Measurements from ENCODE around the gene MAGEB3. TPM values are rescaled to one million over a fixed set of nuclear protein-coding genes. Genes with fewer than 3 reads are reported as not detected.

The MAGEB3 gene
- total and polyA plus RNA-seq, 2 of the 13 experiments (the other 11 are each of a cell fraction or from before 2014, with no cell fraction given): not detected

DNA sequence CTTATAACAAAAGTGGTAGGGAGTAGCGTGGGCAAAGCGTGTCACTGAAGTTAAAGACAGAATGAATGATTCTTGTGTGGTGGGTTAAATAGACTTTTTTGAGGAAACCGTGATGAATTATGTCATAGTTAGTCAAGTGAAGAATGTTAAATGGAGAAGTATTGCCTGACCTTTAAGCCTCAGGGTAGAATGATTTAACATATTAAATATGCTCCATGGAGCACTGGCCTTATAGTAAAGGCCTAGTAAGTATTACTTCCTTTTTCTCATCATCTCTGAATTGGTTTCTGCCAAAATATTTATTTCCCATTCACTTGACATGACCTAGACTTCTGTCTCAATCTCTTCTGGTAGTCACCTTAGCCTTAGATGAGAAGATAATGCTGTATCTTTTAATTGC is 40.2 kb downstream of the MAGEB3 start (continued):
- TF ChIP-seq, protein P1, sequence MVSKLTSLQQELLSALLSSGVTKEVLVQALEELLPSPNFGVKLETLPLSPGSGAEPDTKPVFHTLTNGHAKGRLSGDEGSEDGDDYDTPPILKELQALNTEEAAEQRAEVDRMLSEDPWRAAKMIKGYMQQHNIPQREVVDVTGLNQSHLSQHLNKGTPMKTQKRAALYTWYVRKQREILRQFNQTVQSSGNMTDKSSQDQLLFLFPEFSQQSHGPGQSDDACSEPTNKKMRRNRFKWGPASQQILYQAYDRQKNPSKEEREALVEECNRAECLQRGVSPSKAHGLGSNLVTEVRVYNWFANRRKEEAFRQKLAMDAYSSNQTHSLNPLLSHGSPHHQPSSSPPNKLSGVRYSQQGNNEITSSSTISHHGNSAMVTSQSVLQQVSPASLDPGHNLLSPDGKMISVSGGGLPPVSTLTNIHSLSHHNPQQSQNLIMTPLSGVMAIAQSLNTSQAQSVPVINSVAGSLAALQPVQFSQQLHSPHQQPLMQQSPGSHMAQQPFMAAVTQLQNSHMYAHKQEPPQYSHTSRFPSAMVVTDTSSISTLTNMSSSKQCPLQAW (CRISPR knock-in tag; IDR thresholded peaks at IDR 0.05): no peak
- TF ChIP-seq SP2 (CRISPR knock-in tag; IDR thresholded peaks at IDR 0.05): no peak

DNA sequence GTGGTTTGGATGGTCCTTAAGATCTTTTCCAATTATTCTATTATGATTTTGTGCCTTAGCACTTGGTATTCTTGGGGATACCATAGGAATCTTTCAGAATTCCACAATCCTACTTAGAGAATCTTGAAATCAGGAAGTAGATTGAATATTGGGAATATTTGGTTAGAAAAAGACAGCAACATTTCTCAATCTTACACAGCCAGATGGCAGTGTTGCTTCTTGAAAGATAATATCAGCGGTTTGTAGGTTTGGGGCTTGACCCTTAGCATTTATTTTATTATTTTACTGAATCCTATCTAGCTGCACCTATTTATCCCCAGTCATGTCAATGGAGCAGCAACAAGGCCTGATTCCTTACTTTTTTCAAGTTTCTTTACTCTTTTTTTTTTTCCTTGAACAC is 45.0 kb downstream of the MAGEB3 start:
- no peaks in the 10 kb centered on the region for H3K36me3 ChIP-seq (replicated peaks in 1 of 2; ENCODE audit: control insufficient read depth in 1 of 2, insufficient read depth in 2 of 2, low read length in 2 of 2)
- CTCF ChIA-PET (ENCODE audit: low intra/inter-chr PET ratio, low total read pairs): interaction anchor here (1.6 kb wide), 1 partner anchor 229 kb away, joined by 7 read pairs; no protein-coding TSS in a partner anchor
- DNase-seq (ENCODE audit: low spot score) (no peak), FAIRE-seq (peak; percentile 15), ATAC-seq (no peak)
- no peak overlapping the region for H2AFZ ChIP-seq (ENCODE audit: low read length)
- no peaks in the 10 kb centered on the region for H3K4me1 ChIP-seq (ENCODE audit: insufficient read depth, low read length)
- H3K4me2 ChIP-seq (ENCODE audit: low read depth, low read length): no peak overlapping the region
- WGBS (ENCODE audit: low lambda C conversion rate): 0% methylated on average over 1 of the region's 1 CpG
- no peaks in the 10 kb centered on the region for H3K9me3 ChIP-seq (ENCODE audit: low read length)
- H3K27me3 ChIP-seq (ENCODE audit: control insufficient read depth in 1 of 2, insufficient read depth in 2 of 2, low read length in 2 of 2): no peaks in the 10 kb centered on the region
- no peak overlapping the region for H3K4me3 ChIP-seq (replicated peaks in 1 of 3; ENCODE audit: insufficient read depth in 1 of 3, low read depth in 2 of 3, low read length in 3 of 3)
- no peaks in the 10 kb centered on the region for H3K79me2 ChIP-seq (ENCODE audit: insufficient read depth, low read length)
- H3K27ac ChIP-seq (ENCODE audit: extremely low read length, insufficient read depth, low read length): no peak overlapping the region
- intact Hi-C loops (cut with micrococcal nuclease; ENCODE audit: unreplicated experiment) (loop anchor here (1.0 kb wide), 2 partner anchors 214 to 229 kb away; no protein-coding TSS in a partner anchor), in situ Hi-C loops (cut with HindIII; ENCODE audit: extremely low pct_ligation_motif_present, low pct_unique_long_range_greater_than_20kb) (loop anchor here (5.0 kb wide), 1 partner anchor 227 kb away; no protein-coding TSS in a partner anchor)
- H3K9ac ChIP-seq (ENCODE audit: insufficient read depth, low read depth, low read length): no peak overlapping the region
- H4K20me1 ChIP-seq (ENCODE audit: insufficient read depth, low read length): no peaks in the 10 kb centered on the region
- BruUV-seq (replicated peaks): no TSS peak
- TF ChIP-seq MED8 (CRISPR knock-in tag; IDR thresholded peaks at IDR 0.05; ENCODE audit: insufficient replicate concordance): no peak
- peak; percentile 50 for TF ChIP-seq STAG1 (CRISPR knock-in tag; IDR thresholded peaks at IDR 0.05)
- TF ChIP-seq, protein P2, sequence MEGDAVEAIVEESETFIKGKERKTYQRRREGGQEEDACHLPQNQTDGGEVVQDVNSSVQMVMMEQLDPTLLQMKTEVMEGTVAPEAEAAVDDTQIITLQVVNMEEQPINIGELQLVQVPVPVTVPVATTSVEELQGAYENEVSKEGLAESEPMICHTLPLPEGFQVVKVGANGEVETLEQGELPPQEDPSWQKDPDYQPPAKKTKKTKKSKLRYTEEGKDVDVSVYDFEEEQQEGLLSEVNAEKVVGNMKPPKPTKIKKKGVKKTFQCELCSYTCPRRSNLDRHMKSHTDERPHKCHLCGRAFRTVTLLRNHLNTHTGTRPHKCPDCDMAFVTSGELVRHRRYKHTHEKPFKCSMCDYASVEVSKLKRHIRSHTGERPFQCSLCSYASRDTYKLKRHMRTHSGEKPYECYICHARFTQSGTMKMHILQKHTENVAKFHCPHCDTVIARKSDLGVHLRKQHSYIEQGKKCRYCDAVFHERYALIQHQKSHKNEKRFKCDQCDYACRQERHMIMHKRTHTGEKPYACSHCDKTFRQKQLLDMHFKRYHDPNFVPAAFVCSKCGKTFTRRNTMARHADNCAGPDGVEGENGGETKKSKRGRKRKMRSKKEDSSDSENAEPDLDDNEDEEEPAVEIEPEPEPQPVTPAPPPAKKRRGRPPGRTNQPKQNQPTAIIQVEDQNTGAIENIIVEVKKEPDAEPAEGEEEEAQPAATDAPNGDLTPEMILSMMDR (CRISPR knock-in tag; IDR thresholded peaks at IDR 0.05): peak; percentile 39
- peak; percentile 52; the same call in 1 of the 2 replicates for TF ChIP-seq SMC3 (IDR thresholded peaks at IDR 0.05; ENCODE audit: low read length)
- no peak for TF ChIP-seq ZNF616 (CRISPR knock-in tag; IDR thresholded peaks at IDR 0.05; ENCODE audit: low read depth)
- POLR2A ChIA-PET: no interaction called here
